ENCODE data around the gene CAPN1. TPM values are rescaled to one million over a fixed set of nuclear protein-coding genes. Genes with fewer than 3 reads are reported as not detected.

Gene CAPN1
- total and polyA plus RNA-seq, 2 of the 13 experiments (the other 11 are each of a cell fraction or from before 2014, with no cell fraction given): 57.3 to 82.6 TPM

DNA sequence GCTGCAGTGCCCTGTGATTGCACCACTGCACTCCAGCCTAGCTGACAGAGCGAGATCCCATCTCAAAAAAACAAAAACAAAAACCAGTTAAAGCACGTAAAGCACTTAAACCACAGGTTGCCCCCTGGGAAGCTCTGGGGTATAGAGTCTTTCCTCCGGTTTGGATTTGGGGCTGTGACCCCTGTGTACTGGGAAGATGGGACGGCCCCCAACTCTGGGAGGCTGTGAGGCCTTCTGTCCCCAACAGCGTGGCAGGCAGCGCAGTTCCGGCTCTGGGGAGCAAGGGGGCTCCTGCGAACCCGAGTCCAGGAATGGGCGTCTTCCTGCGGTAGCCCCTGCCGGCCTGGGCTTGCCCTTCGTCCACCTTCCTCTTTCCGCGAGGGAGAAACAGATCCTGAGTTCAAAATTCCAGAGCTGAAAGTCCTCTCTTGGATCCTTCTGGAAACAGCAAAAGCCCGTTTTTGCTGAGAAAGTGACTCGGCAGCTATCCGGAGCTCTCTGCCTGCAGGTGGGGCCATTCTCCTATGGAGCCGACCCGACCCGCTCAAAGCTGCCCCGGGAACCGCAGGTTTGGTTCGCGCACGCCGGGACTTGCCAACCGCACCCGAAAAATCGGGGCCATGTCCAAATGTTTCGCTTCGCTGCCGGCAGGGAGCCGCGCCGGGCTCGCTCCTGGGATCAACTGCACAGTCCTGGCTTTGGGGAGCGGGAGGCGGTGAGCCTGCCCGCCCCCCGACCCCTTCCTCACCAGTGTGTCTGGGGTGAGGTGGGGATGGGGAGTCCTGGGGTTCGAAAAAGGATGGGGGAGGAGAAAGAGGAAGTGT lies 43.8 kb downstream of the CAPN1 start (continued):
- TF ChIP-seq, protein P1, sequence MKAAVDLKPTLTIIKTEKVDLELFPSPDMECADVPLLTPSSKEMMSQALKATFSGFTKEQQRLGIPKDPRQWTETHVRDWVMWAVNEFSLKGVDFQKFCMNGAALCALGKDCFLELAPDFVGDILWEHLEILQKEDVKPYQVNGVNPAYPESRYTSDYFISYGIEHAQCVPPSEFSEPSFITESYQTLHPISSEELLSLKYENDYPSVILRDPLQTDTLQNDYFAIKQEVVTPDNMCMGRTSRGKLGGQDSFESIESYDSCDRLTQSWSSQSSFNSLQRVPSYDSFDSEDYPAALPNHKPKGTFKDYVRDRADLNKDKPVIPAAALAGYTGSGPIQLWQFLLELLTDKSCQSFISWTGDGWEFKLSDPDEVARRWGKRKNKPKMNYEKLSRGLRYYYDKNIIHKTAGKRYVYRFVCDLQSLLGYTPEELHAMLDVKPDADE (CRISPR knock-in tag; IDR thresholded peaks at IDR 0.05): no peak
- TF ChIP-seq, protein P2, sequence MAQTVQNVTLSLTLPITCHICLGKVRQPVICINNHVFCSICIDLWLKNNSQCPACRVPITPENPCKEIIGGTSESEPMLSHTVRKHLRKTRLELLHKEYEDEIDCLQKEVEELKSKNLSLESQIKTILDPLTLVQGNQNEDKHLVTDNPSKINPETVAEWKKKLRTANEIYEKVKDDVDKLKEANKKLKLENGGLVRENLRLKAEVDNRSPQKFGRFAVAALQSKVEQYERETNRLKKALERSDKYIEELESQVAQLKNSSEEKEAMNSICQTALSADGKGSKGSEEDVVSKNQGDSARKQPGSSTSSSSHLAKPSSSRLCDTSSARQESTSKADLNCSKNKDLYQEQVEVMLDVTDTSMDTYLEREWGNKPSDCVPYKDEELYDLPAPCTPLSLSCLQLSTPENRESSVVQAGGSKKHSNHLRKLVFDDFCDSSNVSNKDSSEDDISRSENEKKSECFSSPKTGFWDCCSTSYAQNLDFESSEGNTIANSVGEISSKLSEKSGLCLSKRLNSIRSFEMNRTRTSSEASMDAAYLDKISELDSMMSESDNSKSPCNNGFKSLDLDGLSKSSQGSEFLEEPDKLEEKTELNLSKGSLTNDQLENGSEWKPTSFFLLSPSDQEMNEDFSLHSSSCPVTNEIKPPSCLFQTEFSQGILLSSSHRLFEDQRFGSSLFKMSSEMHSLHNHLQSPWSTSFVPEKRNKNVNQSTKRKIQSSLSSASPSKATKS (CRISPR knock-in tag; IDR thresholded peaks at IDR 0.05): no peak
- no peak for TF ChIP-seq ZNF772 (CRISPR knock-in tag; IDR thresholded peaks at IDR 0.05)
- TF ChIP-seq, protein P3, sequence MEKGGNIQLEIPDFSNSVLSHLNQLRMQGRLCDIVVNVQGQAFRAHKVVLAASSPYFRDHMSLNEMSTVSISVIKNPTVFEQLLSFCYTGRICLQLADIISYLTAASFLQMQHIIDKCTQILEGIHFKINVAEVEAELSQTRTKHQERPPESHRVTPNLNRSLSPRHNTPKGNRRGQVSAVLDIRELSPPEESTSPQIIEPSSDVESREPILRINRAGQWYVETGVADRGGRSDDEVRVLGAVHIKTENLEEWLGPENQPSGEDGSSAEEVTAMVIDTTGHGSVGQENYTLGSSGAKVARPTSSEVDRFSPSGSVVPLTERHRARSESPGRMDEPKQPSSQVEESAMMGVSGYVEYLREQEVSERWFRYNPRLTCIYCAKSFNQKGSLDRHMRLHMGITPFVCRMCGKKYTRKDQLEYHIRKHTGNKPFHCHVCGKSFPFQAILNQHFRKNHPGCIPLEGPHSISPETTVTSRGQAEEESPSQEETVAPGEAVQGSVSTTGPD (CRISPR knock-in tag; IDR thresholded peaks at IDR 0.05): no peak
- TF ChIP-seq MIER2 (CRISPR knock-in tag; IDR thresholded peaks at IDR 0.05): no peak
- no peak for TF ChIP-seq ZNF20 (CRISPR knock-in tag; IDR thresholded peaks at IDR 0.05)
- no peak for TF ChIP-seq ZNF547 (CRISPR knock-in tag; IDR thresholded peaks at IDR 0.05)
- no peak for TF ChIP-seq NCOA5 (CRISPR knock-in tag; IDR thresholded peaks at IDR 0.05)
- no peak for TF ChIP-seq ZMYM4 (CRISPR knock-in tag; IDR thresholded peaks at IDR 0.05)
- TF ChIP-seq, protein P4, sequence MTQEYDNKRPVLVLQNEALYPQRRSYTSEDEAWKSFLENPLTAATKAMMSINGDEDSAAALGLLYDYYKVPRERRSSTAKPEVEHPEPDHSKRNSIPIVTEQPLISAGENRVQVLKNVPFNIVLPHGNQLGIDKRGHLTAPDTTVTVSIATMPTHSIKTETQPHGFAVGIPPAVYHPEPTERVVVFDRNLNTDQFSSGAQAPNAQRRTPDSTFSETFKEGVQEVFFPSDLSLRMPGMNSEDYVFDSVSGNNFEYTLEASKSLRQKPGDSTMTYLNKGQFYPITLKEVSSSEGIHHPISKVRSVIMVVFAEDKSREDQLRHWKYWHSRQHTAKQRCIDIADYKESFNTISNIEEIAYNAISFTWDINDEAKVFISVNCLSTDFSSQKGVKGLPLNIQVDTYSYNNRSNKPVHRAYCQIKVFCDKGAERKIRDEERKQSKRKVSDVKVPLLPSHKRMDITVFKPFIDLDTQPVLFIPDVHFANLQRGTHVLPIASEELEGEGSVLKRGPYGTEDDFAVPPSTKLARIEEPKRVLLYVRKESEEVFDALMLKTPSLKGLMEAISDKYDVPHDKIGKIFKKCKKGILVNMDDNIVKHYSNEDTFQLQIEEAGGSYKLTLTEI (CRISPR knock-in tag; conservative IDR thresholded peaks at IDR 0.05): no peak
- TF ChIP-seq ZNF670 (CRISPR knock-in tag; IDR thresholded peaks at IDR 0.05; ENCODE audit: borderline replicate concordance): 0 out of 2 replicates have a peak, but pooled peaks have one; percentile 49
- TF ChIP-seq ARID4A (CRISPR knock-in tag; IDR thresholded peaks at IDR 0.05; ENCODE audit: borderline replicate concordance): no peak
- TF ChIP-seq FLYWCH1 (CRISPR knock-in tag; IDR thresholded peaks at IDR 0.05): no peak
- TF ChIP-seq, protein P5, sequence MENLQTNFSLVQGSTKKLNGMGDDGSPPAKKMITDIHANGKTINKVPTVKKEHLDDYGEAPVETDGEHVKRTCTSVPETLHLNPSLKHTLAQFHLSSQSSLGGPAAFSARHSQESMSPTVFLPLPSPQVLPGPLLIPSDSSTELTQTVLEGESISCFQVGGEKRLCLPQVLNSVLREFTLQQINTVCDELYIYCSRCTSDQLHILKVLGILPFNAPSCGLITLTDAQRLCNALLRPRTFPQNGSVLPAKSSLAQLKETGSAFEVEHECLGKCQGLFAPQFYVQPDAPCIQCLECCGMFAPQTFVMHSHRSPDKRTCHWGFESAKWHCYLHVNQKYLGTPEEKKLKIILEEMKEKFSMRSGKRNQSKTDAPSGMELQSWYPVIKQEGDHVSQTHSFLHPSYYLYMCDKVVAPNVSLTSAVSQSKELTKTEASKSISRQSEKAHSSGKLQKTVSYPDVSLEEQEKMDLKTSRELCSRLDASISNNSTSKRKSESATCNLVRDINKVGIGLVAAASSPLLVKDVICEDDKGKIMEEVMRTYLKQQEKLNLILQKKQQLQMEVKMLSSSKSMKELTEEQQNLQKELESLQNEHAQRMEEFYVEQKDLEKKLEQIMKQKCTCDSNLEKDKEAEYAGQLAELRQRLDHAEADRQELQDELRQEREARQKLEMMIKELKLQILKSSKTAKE (CRISPR knock-in tag; IDR thresholded peaks at IDR 0.05; ENCODE audit: borderline replicate concordance): no peak
